Spleen (tissue), 11 donors: ENCODE measurements around the gene PLD2. TPM values are rescaled to one million over a fixed set of nuclear protein-coding genes. Genes with fewer than 3 reads are reported as not detected.

ENCODE experiments used
- DNase-seq: peaks from one replicate; pipeline ENCODE4 v3.0.0-alpha.2; 2020
- H3K27ac ChIP-seq, 8 donors: fragments of 200-600 bp; sonication (generic) in 7 of 8; 1 replicate in 4 of 8; 2 replicates in 4 of 8; pipeline versions ENCODE4 v1.5.0 to v1.8.0; 2016 to 2021; ENCODE audit warnings: inconsistent platforms in 4 of 8, mild to moderate bottlenecking in 4 of 8, moderate library complexity in 1 of 8
- H3K27me3 ChIP-seq, 7 donors: fragments of 200-600 bp; sonication (generic) in 6 of 7; replicated peaks in 1 of 7; 1 replicate in 4 of 7; 2 replicates in 3 of 7; pipeline versions ENCODE4 v1.5.0 to v1.8.0; 2016 to 2021; ENCODE audit warnings: inconsistent platforms in 3 of 7, mild to moderate bottlenecking in 1 of 7
- H3K36me3 ChIP-seq, 6 donors: fragments of 200-600 bp; sonication (generic) in 5 of 6; 1 replicate in 4 of 6; 2 replicates in 2 of 6; pipeline versions ENCODE4 v1.5.0 to v1.8.0; 2016 to 2021; ENCODE audit warnings: inconsistent platforms in 2 of 6
- H3K4me1 ChIP-seq, 6 donors: fragments of 200-600 bp; sonication (generic) in 5 of 6; 1 replicate in 3 of 6; 2 replicates in 3 of 6; pipeline versions ENCODE4 v1.5.0 to v1.8.0; 2016 to 2021; ENCODE audit warnings: inconsistent platforms in 3 of 6
- H3K4me3 ChIP-seq, 8 donors: fragments of 200-600 bp; sonication (generic) in 7 of 8; 1 replicate in 4 of 8; 2 replicates in 4 of 8; pipeline versions ENCODE4 v1.5.0 to v1.8.0; 2016 to 2021; ENCODE audit warnings: inconsistent platforms in 4 of 8, mild to moderate bottlenecking in 4 of 8, moderate library complexity in 2 of 8
- H3K9me3 ChIP-seq, 8 donors: fragments of 200-600 bp; sonication (generic) in 7 of 8; 1 replicate in 4 of 8; 2 replicates in 4 of 8; pipeline versions ENCODE4 v1.5.0 to v1.8.0; 2016 to 2021; ENCODE audit warnings: inconsistent platforms in 4 of 8
- POLR2A ChIP-seq, 3 donors: fragments of 450-650 bp; IDR thresholded peaks; one replicate each; pipeline ENCODE4 v1.5.1; 2017; ENCODE audit warnings: antibody characterized with exemption in 3 of 3, mild to moderate bottlenecking in 1 of 3
- POLR2AphosphoS5 ChIP-seq, 3 donors: sonication (generic); formaldehyde crosslinking; IDR thresholded peaks; one replicate each; pipeline ENCODE4 v1.5.1; 2017; ENCODE audit warnings: antibody characterized with exemption in 3 of 3
- WGBS, 5 donors: extraction: QIAGEN DNeasy Blood & Tissue Kit in 3 of 5; methylation state at CpG; one replicate each; pipeline versions ENCODE4 v1.1.5 to v1.1.7; 2013 to 2018; 5-methylcytosine and 5-hydroxymethylcytosine counted together
- intact Hi-C: fragments of 100-400 bp; cut with DNase I; formaldehyde crosslinking; loops from one replicate; pipeline ENCODE4 v1.15.0; 2023; ENCODE audit warnings: low total_unique reads
- polyA plus RNA-seq, 3 donors: library from polyadenylated mRNA; stranded (reverse); fragments of 200-250 nt; gene quantifications; one replicate each; pipeline ENCODE4 v1.2.1, GENCODE V29; 2013
- total RNA-seq, 7 donors: library from RNA; depleted of rRNA in 3 of 7; stranded (reverse); fragments of >200 nt in 3 of 7; fragmentation: NEBNext Ultra II Directional in 4 of 7; extraction: Animal tissue kit (Norgen Biotek cat#: 25700) in 4 of 7; gene quantifications; one replicate each; pipeline versions ENCODE4 v1.1.0 to v1.2.1, GENCODE V29; 2016 to 2021
- TF ChIP-seq, protein P1 (sequence below), 11 experiments: fragments of 200-600 bp in 7 of 11; fragments of 450-650 bp in 4 of 11; sonication (generic) in 4 of 11; IDR thresholded peaks in 8 of 11; conservative IDR thresholded peaks in 3 of 11; 1 replicate in 7 of 11; 2 replicates in 4 of 11; pipeline versions ENCODE4 v1.4.0 to v1.8.0; 2016 to 2021; ENCODE audit warnings: antibody characterized with exemption in 11 of 11, inconsistent platforms in 4 of 11, mild to moderate bottlenecking in 1 of 11
- donor health status: healthy with polysubstance abuse.
- donor health status: DM: no; HTN: no; CAD: no; lungs with moderate emphysema.
- donor health status: DM: no; HTN: no; CAD: no.
- donor health status: Bipolar disorder and iron deficiency.
- donor health status: healthy.
- donor health status: DM: no; HTN: no; CAD: no.
- donor health status: DM: yes; HTN: yes; CAD: no.

PLD2 gene
- total and polyA plus RNA-seq, 10 donors: 6.0 to 42.0 (median 26.1) TPM

DNA sequence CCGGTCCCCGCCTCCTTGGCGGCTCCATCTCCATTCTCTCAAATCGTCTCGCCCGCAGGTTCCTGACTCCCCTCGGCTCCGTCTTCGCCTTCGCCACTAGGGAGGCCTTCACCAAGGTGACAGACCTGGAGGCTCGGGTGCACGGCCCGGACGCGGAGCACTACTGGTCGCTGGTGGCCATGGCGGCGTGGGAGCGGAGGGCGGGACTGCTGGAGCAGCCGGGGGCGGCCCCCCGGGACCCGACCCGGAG is 17.3 kb upstream of the PLD2 start:
- no peak for TF ChIP-seq POLR2A (IDR thresholded peaks at IDR 0.05)
- TF ChIP-seq POLR2AphosphoS5 (IDR thresholded peaks at IDR 0.05): no peak
- TF ChIP-seq, protein P1, sequence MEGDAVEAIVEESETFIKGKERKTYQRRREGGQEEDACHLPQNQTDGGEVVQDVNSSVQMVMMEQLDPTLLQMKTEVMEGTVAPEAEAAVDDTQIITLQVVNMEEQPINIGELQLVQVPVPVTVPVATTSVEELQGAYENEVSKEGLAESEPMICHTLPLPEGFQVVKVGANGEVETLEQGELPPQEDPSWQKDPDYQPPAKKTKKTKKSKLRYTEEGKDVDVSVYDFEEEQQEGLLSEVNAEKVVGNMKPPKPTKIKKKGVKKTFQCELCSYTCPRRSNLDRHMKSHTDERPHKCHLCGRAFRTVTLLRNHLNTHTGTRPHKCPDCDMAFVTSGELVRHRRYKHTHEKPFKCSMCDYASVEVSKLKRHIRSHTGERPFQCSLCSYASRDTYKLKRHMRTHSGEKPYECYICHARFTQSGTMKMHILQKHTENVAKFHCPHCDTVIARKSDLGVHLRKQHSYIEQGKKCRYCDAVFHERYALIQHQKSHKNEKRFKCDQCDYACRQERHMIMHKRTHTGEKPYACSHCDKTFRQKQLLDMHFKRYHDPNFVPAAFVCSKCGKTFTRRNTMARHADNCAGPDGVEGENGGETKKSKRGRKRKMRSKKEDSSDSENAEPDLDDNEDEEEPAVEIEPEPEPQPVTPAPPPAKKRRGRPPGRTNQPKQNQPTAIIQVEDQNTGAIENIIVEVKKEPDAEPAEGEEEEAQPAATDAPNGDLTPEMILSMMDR (IDR thresholded peaks at IDR 0.05 in 8 of 11, conservative IDR thresholded peaks at IDR 0.05 in 3 of 11): no peak
- Histone ChIP-seq H3K27me3 (peaks cover 0 to 52% (median 23%) of the 10 kb centered on the region in 7 donors), H3K27ac (peak overlapping the region; percentile 92 to 97 (median 94)), H3K9me3 (no peaks in the 10 kb centered on the region), H3K36me3 (no peaks in the 10 kb centered on the region), H3K4me1 (peaks cover 24 to 64% (median 50%) of the 10 kb centered on the region in 6 donors), H3K4me3 (peak overlapping the region; percentile 57 to 81 (median 68))
- intact Hi-C loops: loop anchor here (5.0 to 10.0 kb wide), 2 partner anchors 55 to 98 kb away; partner anchors contain the start of genes CXCL16, MED11 and ZMYND15
- no peak for DNase-seq
- 1 to 3% (median 1%) methylated on average over 10 to 25 of the region's 25 CpGs for WGBS, 5 donors

DNA sequence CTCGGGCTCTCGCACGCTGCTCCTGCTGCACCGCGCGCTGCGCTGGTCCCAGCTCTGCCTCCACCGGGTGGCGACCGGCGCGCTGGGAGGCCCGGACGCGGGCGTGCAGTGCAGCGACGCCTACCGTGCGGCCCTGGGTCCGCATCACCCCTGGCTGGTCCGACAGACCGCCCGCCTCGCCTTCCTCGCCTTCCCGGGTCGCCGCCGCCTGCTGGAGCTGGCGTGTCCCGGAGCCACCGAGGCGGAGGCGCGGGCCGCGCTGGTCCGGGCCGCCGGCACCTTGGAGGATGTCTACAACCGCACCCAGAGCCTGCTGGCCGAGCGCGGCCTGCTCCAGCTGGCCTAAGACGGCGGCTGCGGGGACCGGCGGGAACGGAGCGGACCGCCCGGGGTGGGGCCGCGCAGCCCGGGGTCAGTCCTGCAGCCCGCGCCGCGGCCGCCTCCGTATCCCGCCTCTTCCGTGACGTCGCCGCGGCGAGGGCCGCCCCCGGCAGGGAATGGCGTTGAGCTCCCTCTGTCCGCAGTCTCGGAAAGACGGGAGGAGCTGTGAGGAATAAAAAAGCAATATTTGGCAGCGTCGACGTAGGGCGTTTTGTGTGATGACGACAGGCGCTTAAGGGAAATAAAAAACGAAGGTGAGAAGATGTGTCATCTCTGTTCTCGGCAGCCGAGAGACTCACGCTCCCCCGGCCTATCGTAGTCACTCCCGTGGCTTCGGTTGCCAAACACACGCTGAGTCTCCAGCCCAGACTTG is 16.8 kb upstream of the PLD2 start:
- Histone ChIP-seq H3K9me3 (no peaks in the 10 kb centered on the region), H3K36me3 (no peaks in the 10 kb centered on the region), H3K27ac (peak overlapping the region; percentile 92 to 97 (median 94)), H3K4me1 (peaks cover 22 to 59% (median 48%) of the 10 kb centered on the region in 6 donors), H3K4me3 (peak overlapping the region; percentile 57 to 81 (median 68)), H3K27me3 (peaks cover 0 to 47% (median 23%) of the 10 kb centered on the region in 7 donors)
- TF ChIP-seq, protein P1 (IDR thresholded peaks at IDR 0.05 in 8 of 11, conservative IDR thresholded peaks at IDR 0.05 in 3 of 11): peak; percentile 44 to 95 (median 90)
- TF ChIP-seq POLR2A (IDR thresholded peaks at IDR 0.05) (peak in 2 of 3 donors; percentile 19 to 76), POLR2AphosphoS5 (IDR thresholded peaks at IDR 0.05) (peak; percentile 80 to 88 (median 85))
- intact Hi-C loops: loop anchor here (5.0 to 10.0 kb wide), 3 partner anchors 55 to 97 kb away; partner anchors contain the start of genes ARRB2, CXCL16, MED11 and ZMYND15
- WGBS, 5 donors: 0 to 1% (median 0%) methylated on average over 42 to 91 of the region's 91 CpGs
- peak; percentile 97 for DNase-seq

DNA sequence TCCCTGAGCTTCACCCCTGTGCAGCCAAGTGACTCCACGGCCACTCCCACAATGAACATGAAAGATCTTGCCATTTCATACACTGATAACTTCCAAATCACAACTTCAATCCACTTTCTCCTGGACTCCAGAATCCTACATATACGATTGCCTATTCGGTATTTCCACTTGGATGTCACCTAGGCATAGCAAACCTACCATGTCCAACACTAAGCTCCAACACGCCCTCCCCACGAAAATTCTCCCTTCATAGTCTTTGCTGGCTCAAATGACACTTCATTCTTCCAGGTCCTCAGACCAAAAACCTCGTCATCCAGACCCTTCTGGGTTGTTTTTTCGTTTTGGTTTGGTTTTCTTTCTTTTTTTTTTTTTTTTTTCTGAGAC is 16.3 kb upstream of the PLD2 start:
- Histone ChIP-seq H3K27me3 (peaks cover 0 to 41% (median 17%) of the 10 kb centered on the region in 7 donors), H3K9me3 (no peaks in the 10 kb centered on the region), H3K4me1 (peaks cover 17 to 58% (median 47%) of the 10 kb centered on the region in 6 donors), H3K4me3 (peak overlapping the region in 7 of 8 donors; percentile 57 to 81 (median 69)), H3K27ac (peak overlapping the region; percentile 92 to 97 (median 94)), H3K36me3 (no peaks in the 10 kb centered on the region)
- DNase-seq: no peak
- WGBS, 5 donors: 46 to 62% (median 54%) methylated on average over 7 of the region's 7 CpGs
- intact Hi-C loops: loop anchor here (10.0 kb wide), 1 partner anchor 76 kb away; the partner anchor contains the start of gene ARRB2
- TF ChIP-seq, protein P1 (IDR thresholded peaks at IDR 0.05 in 8 of 11, conservative IDR thresholded peaks at IDR 0.05 in 3 of 11): no peak
- TF ChIP-seq POLR2A (IDR thresholded peaks at IDR 0.05): no peak
- TF ChIP-seq POLR2AphosphoS5 (IDR thresholded peaks at IDR 0.05): no peak

DNA sequence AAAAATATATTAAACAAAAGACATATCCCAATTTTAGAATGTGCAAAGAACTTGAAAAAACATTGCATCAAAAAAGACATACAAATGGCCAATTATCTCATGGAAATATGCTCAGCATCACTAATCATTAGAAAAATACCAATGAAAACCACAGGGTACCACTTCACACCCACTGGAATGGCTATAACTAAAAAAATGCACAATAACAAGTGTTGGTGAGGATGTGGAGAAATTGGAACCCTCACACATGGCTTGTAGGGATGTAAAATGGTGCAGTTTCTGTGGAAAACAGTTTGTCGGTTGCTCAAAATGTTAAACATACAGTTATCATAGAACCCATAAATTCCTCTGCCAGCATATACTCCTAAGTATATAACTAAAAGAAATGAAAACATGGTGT is 11.8 kb upstream of the PLD2 start:
- TF ChIP-seq, protein P1 (IDR thresholded peaks at IDR 0.05 in 8 of 11, conservative IDR thresholded peaks at IDR 0.05 in 3 of 11): no peak
- TF ChIP-seq POLR2AphosphoS5 (IDR thresholded peaks at IDR 0.05) (no peak), POLR2A (IDR thresholded peaks at IDR 0.05) (no peak)
- no peak for DNase-seq
- H3K9me3 ChIP-seq: no peaks in the 10 kb centered on the region
- H3K27me3 ChIP-seq: no peaks in the 10 kb centered on the region
- WGBS, 5 donors: 97 to 100% (median 100%) methylated on average over 1 of the region's 1 CpG
- peaks cover 0 to 32% (median 22%) of the 10 kb centered on the region in 6 donors for H3K36me3 ChIP-seq
- H3K27ac ChIP-seq: peak overlapping the region in 6 of 8 donors; percentile 82 to 89 (median 84)
- intact Hi-C loops: loop anchor here (10.0 kb wide), 1 partner anchor 80 kb away; the partner anchor contains the start of gene ARRB2
- H3K4me3 ChIP-seq: peak overlapping the region in 2 of 8 donors; percentile 76 to 84
- H3K4me1 ChIP-seq: peaks cover 11 to 37% (median 26%) of the 10 kb centered on the region in 6 donors
